SK-N-SH (cell line): ENCODE measurements around the gene TTC3. TPM values are rescaled to one million over a fixed set of nuclear protein-coding genes. Genes with fewer than 3 reads are reported as not detected.
"Not testable (repeated sequence)": the region's sequence is repeated elsewhere in the genome, so short reads cannot be mapped to it uniquely, and the experiment has no call there.

Source experiments
- CTCF ChIA-PET: fragments of 300-600, 350-600 bp; formaldehyde crosslinking; extraction: SDS; loops from one replicate; lab custom pipeline; 2021; lab: Yijun Ruan, JAX
- POLR2A ChIA-PET: fragments of 350-600 bp; sonication (Branson Sonifier 250); formaldehyde crosslinking; extraction: SDS; loops from one replicate; lab custom pipeline; 2020; ENCODE audit warnings: antibody characterized with exemption, inconsistent platforms; lab: Yijun Ruan, JAX
- DNase-seq: peaks from one replicate; pipeline ENCODE4 v3.0.0; 2012
- H2AFZ ChIP-seq: fragments of 200-600 bp; sonication (generic); 2 replicates; pipeline ENCODE4 v1.8.1; 2016; ENCODE audit warnings: antibody characterized with exemption, mild to moderate bottlenecking, low read depth
- H3F3A ChIP-seq: fragments of 200-600 bp; sonication (generic); replicated peaks from 2 replicates; pipeline ENCODE3; 2016; ENCODE audit warnings: antibody characterized with exemption, mild to moderate bottlenecking; ENCODE audit not compliant: insufficient read depth
- H3K27ac ChIP-seq, 2 experiments: fragments of 200-500 bp in 1 of 2; fragments of 200-600 bp in 1 of 2; sonication (Bioruptor generic) in 1 of 2; sonication (generic), shearing (Covaris generic) in 1 of 2; 2 replicates each; pipeline versions ENCODE4 v1.5.1 to v1.6.1; 2014 to 2016; ENCODE audit warnings: low read depth in 2 of 2, inconsistent platforms in 1 of 2, low read length in 1 of 2, mild to moderate bottlenecking in 1 of 2, mixed read lengths in 1 of 2
- H3K27me3 ChIP-seq: fragments of 200-600 bp; sonication (generic), shearing (Covaris generic); 2 replicates; pipeline ENCODE4 v1.6.1; 2016; ENCODE audit warnings: mixed run types; ENCODE audit not compliant: insufficient read depth
- H3K36me3 ChIP-seq, 2 experiments: fragments of 200-500 bp in 1 of 2; fragments of 200-600 bp in 1 of 2; sonication (Bioruptor generic) in 1 of 2; sonication (generic) in 1 of 2; replicated peaks in 1 of 2; 2 replicates each; pipeline versions ENCODE3 to v1.5.1; 2014 to 2016; ENCODE audit warnings: low read length in 1 of 2, mild to moderate bottlenecking in 1 of 2; ENCODE audit not compliant: insufficient read depth in 2 of 2, control insufficient read depth in 1 of 2
- H3K4me1 ChIP-seq, 2 experiments: fragments of 200-500 bp in 1 of 2; fragments of 200-600 bp in 1 of 2; sonication (Bioruptor generic) in 1 of 2; sonication (generic), shearing (Covaris generic) in 1 of 2; 2 replicates each; pipeline versions ENCODE4 v1.5.1 to v1.6.1; 2014 to 2016; ENCODE audit warnings: low read depth in 1 of 2, low read length in 1 of 2, mixed run types in 1 of 2; ENCODE audit not compliant: insufficient read depth in 2 of 2, control insufficient read depth in 1 of 2
- H3K4me2 ChIP-seq: fragments of 200-600 bp; sonication (generic), shearing (Covaris generic); 2 replicates; pipeline ENCODE4 v1.6.1; 2017; ENCODE audit warnings: mixed run types
- H3K4me3 ChIP-seq, 2 experiments: fragments of 200-500 bp in 1 of 2; fragments of 200-600 bp in 1 of 2; sonication (Bioruptor generic) in 1 of 2; sonication (generic), shearing (Covaris generic) in 1 of 2; 2 replicates each; pipeline versions ENCODE4 v1.5.1 to v1.8.1; 2014 to 2016; ENCODE audit warnings: low read depth in 2 of 2, inconsistent platforms in 1 of 2, low read length in 1 of 2, mild to moderate bottlenecking in 1 of 2, mixed read lengths in 1 of 2, moderate library complexity in 1 of 2
- H3K79me2 ChIP-seq: fragments of 200-600 bp; sonication (generic); 2 replicates; pipeline ENCODE4 v1.8.1; 2017; ENCODE audit warnings: mild to moderate bottlenecking; ENCODE audit not compliant: insufficient read depth
- H3K9ac ChIP-seq: fragments of 200-600 bp; sonication (generic); 2 replicates; pipeline ENCODE4 v1.6.1; 2017; ENCODE audit warnings: mixed run types
- H3K9me2 ChIP-seq: fragments of 200-600 bp; sonication (generic); 2 replicates; pipeline ENCODE4 v1.6.1; 2017; ENCODE audit warnings: mixed run types
- H3K9me3 ChIP-seq: fragments of 200-600 bp; sonication (generic); 2 replicates; pipeline ENCODE4 v1.6.1; 2017; ENCODE audit warnings: mixed run types, mild to moderate bottlenecking, moderate library complexity
- H4K20me1 ChIP-seq: fragments of 200-600 bp; sonication (generic); 2 replicates; pipeline ENCODE4 v1.6.1; 2017; ENCODE audit warnings: mild to moderate bottlenecking, mixed run types; ENCODE audit not compliant: insufficient read depth
- EP300 ChIP-seq, 2 experiments: IDR thresholded peaks; 2 replicates each; pipeline versions ENCODE4 v1.4.0 to v1.6.1; 2012; ENCODE audit warnings: borderline replicate concordance in 1 of 2, low read depth in 1 of 2, low read length in 1 of 2
- EZH2phosphoT487 ChIP-seq: fragments of 200-600 bp; sonication (generic); IDR thresholded peaks from 2 replicates; pipeline ENCODE4 v1.6.1; 2017; ENCODE audit warnings: low read depth, mixed run types, mild to moderate bottlenecking, antibody characterized with exemption, moderate library complexity, borderline replicate concordance
- FOXM1 ChIP-seq: IDR thresholded peaks from 2 replicates; pipeline ENCODE4 v1.4.0; 2012; ENCODE audit warnings: low read depth, mild to moderate bottlenecking
- GATA2 ChIP-seq: sonication (generic); formaldehyde crosslinking; IDR thresholded peaks from 2 replicates; pipeline ENCODE4 v1.5.0; 2020; ENCODE audit warnings: mild to moderate bottlenecking, missing genetic modification reagents
- JUND ChIP-seq: IDR thresholded peaks from 2 replicates; pipeline ENCODE4 v1.4.0; 2012
- RCOR1 ChIP-seq: fragments of 150-350 bp; IDR thresholded peaks from 2 replicates; pipeline ENCODE4 v1.6.1; 2017; ENCODE audit warnings: antibody characterized with exemption, low read length
- YY1 ChIP-seq: IDR thresholded peaks from 2 replicates; pipeline ENCODE4 v1.4.0; 2012; ENCODE audit warnings: low read depth, mild to moderate bottlenecking
- WGBS: methylation state at CpG from one replicate; pipeline ENCODE4 v1.1.6; 2017; ENCODE audit warnings: low lambda C conversion rate; 5-methylcytosine and 5-hydroxymethylcytosine counted together
- polyA plus RNA-seq, 3 experiments: library from polyadenylated mRNA; depleted of rRNA; stranded (reverse); fragments of >200 nt; gene quantifications; 2 replicates each; pipeline ENCODE4 v1.2.3, GENCODE V29; 2012
- TF ChIP-seq, protein P1 (sequence below): fragments of 150-350 bp; IDR thresholded peaks from 2 replicates; pipeline ENCODE4 v1.6.1; 2017; ENCODE audit warnings: antibody characterized with exemption, low read length, low read depth, borderline replicate concordance
- TF ChIP-seq, protein P2 (sequence below): IDR thresholded peaks from 2 replicates; pipeline ENCODE4 v1.4.0; 2012; ENCODE audit warnings: low read depth, borderline replicate concordance

The TTC3 gene
- polyA plus RNA-seq, 1 of the 3 experiments (the other 2 are of a cell fraction), result 35.7 TPM

DNA sequence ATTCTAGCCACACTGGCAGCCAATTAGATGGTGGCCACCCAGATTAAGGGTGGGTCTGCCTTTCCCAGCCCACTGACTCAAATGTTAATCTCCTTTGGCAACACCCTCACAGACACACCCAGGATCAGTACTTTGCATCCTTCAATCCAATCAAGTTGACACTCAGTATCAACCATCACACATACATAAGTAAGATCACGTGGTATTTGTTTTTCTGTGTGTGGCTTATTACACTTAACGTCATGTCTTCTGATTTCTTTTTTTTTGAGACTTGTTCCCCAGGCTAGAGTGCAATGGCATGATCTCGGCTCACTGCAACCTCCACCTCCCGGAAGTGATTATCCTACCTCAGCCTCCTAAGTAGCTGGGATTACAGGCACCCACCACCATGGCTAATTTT lies 38.7 kb upstream of the TTC3 start:
- DNase-seq, H4K20me1 ChIP-seq, H3K4me1 ChIP-seq, H3K27ac ChIP-seq, H2AFZ ChIP-seq, H3K9ac ChIP-seq, H3K4me2 ChIP-seq, POLR2A ChIA-PET, H3K4me3 ChIP-seq, H3K27me3 ChIP-seq, H3K79me2 ChIP-seq, H3K36me3 ChIP-seq, CTCF ChIA-PET, H3K9me2 ChIP-seq, H3K9me3 ChIP-seq: not testable (repeated sequence)
- 96% methylated on average over 4 of the region's 4 CpGs for WGBS
- peaks cover 16% of the 10 kb centered on the region for H3F3A ChIP-seq

GRCh38 chr21:37036177-37036576 lies 36.9 kb upstream of the TTC3 start:
- Histone ChIP-seq H3K9me2 (no peaks in the 10 kb centered on the region), H3K36me3 (no peaks in the 10 kb centered on the region), H2AFZ (no peak overlapping the region), H3K4me2 (no peak overlapping the region), H3K4me3 (no peak overlapping the region), H3K27me3 (0 out of 2 replicates have a peak, but pooled peaks cover 1% of the 10 kb centered on the region), H3K4me1 (no peaks in the 10 kb centered on the region), H3K27ac (no peak overlapping the region), H3K79me2 (no peaks in the 10 kb centered on the region), H3K9me3 (no peaks in the 10 kb centered on the region), H3K9ac (no peak overlapping the region), H4K20me1 (no peaks in the 10 kb centered on the region), H3F3A (peaks cover 16% of the 10 kb centered on the region)
- TF ChIP-seq EZH2phosphoT487 (no peak), JUND (no peak), YY1 (no peak), EP300 (IDR thresholded peaks at IDR 0.05; ENCODE audit: borderline replicate concordance in 1 of 2, low read depth in 1 of 2, low read length in 1 of 2) (no peak), FOXM1 (no peak), GATA2 (CRISPR knock-in tag) (no peak), RCOR1 (no peak)
- TF ChIP-seq, protein P1, sequence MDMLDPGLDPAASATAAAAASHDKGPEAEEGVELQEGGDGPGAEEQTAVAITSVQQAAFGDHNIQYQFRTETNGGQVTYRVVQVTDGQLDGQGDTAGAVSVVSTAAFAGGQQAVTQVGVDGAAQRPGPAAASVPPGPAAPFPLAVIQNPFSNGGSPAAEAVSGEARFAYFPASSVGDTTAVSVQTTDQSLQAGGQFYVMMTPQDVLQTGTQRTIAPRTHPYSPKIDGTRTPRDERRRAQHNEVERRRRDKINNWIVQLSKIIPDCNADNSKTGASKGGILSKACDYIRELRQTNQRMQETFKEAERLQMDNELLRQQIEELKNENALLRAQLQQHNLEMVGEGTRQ, result no peak
- TF ChIP-seq, protein P2, sequence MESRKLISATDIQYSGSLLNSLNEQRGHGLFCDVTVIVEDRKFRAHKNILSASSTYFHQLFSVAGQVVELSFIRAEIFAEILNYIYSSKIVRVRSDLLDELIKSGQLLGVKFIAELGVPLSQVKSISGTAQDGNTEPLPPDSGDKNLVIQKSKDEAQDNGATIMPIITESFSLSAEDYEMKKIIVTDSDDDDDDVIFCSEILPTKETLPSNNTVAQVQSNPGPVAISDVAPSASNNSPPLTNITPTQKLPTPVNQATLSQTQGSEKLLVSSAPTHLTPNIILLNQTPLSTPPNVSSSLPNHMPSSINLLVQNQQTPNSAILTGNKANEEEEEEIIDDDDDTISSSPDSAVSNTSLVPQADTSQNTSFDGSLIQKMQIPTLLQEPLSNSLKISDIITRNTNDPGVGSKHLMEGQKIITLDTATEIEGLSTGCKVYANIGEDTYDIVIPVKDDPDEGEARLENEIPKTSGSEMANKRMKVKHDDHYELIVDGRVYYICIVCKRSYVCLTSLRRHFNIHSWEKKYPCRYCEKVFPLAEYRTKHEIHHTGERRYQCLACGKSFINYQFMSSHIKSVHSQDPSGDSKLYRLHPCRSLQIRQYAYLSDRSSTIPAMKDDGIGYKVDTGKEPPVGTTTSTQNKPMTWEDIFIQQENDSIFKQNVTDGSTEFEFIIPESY, result no peak
- CTCF ChIA-PET, result no interaction called here
- 93% methylated on average over 4 of the region's 4 CpGs for WGBS
- no peak for DNase-seq
- POLR2A ChIA-PET, result no interaction called here
